Fibroblast of the conjunctiva (primary cell): ENCODE measurements around the gene CDK9.
A peak's percentile ranks its signal among the peaks of the same experiment; 100 is the strongest.
"Not testable (repeated sequence)": the region's sequence is repeated elsewhere in the genome, so short reads cannot be mapped to it uniquely, and the experiment has no call there.

Source experiments
- DNase-seq: peaks from one replicate; pipeline ENCODE4 v3.0.0-alpha.2; 2010; ENCODE audit warnings: low read depth

CDK9 gene

GRCh38 chr9:127826253-127826913 is 40.5 kb downstream of the CDK9 start:
- no peak for DNase-seq

DNA sequence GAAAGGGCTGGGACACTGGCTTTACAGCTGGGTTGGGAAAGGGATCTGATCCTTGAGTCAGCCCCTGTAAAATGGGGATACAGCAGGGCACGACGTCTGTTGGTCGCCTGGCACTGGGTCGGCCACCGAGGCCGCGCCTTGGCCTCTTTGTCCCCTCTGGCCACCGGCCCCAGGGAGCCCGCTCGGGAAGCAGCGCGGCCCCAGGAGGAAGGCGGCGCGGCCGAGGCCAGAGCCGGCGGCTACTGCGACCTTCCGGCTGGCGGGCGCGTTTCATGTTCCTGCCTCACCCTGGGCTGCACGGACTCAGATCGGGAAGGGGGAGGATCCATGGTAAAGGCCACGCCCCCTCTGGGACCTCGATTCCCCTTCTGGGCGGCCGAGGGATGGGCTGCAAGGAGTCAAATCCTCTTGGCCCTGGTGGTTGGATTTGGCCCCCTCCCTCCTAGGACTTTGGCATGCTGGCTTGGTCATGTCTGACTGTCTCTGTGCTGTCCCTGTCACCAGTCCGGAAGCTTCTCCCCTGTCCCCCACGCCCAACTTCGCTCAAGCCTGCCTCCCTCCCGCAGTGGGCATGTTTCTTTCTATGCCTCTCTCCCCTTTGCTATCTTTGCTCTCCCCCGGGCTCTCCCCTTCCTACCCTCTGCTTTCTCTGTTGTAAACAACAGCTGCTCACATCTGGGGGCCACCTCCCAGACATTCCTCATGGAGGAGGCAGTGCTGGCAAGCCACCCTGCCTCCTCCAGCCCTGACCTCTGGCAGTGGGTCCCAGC is 42.6 kb downstream of the CDK9 start:
- DNase-seq = no peak

- no peak for DNase-seq
Measured at GRCh38 chr9:127829205-127829906, 43.5 kb downstream of the CDK9 start.

DNA sequence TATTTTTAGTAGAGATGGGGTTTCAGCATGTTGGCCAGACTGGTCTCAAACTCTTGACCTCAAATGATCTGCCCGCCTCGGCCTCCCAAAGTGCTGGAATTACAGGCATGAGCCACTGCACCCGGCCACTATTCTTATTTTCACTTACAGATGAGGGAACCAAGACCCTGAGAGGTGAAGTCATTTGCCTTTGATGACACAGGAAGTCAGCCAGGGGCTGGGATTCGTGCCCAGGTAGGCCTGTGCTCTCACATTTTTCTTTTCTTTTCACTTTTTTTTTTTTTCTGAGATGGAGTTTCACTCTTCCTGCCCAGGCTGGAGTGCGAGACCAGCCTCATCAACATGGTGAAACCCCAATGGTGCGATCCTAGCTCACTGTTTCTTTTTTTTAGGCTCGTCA is 46.4 kb downstream of the CDK9 start:
- no peak for DNase-seq

GRCh38 chr9:127833555-127833954 is 47.7 kb downstream of the CDK9 start:
- DNase-seq = no peak

DNA sequence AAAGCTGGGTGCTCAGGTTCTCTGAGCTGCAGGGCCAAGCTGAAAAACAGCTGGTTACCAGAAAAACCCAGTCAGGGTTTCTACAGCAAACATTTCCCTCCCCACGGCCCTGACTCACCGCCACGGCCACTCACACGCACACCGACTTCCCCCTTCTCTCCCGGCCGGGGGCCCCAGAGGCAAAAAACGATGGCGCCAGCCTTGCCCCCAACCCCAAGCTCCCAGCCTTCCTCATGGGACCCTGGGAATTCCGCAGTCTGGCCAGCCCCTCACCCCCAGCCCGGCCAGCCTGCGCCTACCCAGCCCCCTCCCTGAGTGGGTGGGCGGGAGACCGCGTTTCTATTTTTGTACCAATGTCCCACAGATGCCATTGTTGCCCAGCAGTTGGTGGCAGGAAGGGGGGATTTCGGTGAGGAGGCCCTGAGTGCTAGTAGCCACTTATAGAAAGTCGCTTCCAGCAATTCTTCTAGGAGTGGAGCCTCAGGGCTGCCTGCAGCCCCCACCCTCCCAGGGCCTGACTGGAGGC is 50.2 kb downstream of the CDK9 start:
- DNase-seq = no peak

DNA sequence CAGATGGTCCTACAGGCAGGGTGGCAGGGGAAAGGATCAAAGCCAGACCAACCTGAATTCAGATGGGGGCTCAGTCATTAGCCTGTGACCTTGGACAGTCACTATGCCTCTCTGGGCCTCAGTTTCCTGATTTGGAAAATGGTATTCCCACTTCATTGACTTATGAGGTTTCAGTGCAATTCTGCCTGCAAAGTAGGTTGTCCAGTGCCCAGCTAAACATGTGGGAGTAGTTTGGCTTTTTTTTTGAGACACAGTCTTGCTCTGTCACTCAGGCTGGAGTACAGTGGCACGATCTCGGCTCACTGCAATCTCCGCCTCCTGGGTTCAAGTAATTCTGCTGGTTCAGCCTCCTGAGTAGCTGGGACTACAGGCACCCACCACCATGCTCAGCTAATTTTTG is 50.7 kb downstream of the CDK9 start:
- DNase-seq = not testable (repeated sequence)

GRCh38 chr9:127837346-127837745 is 51.5 kb downstream of the CDK9 start:
- DNase-seq = no peak

DNA sequence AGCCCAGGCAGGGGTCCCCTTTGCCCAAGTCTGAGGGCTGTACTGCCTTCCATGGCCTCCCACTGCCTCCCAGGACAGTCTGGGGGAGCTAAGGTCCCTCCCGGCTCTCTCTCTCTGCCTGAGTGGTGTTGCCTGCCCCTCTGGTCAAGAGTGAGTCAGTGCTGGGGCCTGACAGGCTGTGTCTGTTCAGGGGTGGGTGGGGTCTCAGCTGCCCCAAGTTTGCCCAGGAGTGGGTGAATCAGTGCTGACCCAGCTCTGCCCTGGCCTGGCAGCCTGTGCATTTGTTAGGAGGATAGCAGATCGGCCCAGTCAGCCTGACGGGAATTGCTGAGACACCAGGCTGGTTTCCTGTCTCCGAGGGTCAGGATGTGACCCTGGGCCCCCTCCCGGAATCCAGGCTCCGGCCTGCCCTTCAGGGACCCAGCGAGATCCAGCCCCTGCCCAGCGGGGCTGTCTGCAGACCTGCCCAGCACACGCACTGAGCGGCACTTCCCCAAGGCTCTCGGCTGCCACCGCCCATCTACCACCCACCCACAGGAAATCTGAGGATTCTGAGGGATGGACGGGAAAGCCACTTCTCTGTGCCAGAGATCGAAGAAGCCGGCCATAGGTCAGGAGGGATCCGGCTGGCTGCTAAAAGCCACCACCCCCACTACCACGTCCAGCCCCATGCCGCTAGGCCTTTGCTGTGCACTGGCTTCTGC is 52.7 kb downstream of the CDK9 start:
- peak; percentile 91 for DNase-seq
